B cell (primary cell): ENCODE results near the gene ANKRD52. TPM values are rescaled to one million over a fixed set of nuclear protein-coding genes. Genes with fewer than 3 reads are reported as not detected.

ENCODE experiments used
- ATAC-seq: fragments of 200-7000 bp; cut with Tn5 transposase; one replicate; pipeline ENCODE4 v1.10.0; 2021; ENCODE audit warnings: low read depth, mild to moderate bottlenecking, moderate number of reproducible peaks, moderate library complexity
- CTCF ChIA-PET: fragments of 350-600 bp; sonication (Branson Sonifier 250); formaldehyde crosslinking; loops from one replicate; lab custom pipeline; 2021; ENCODE audit warnings: antibody characterized with exemption, inconsistent platforms; lab: Charles Lee
- POLR2A ChIA-PET: fragments of 350-600 bp; sonication (Branson Sonifier 250); formaldehyde crosslinking; loops from one replicate; lab custom pipeline; 2021; ENCODE audit warnings: antibody characterized with exemption; lab: Charles Lee
- DNase-seq: peaks from one replicate; pipeline ENCODE4 v3.0.0; 2013
- H2AFZ ChIP-seq: 2 replicates; pipeline ENCODE4 v1.6.1; 2012; ENCODE audit warnings: mild to moderate bottlenecking, low read depth, low read length; ENCODE audit not compliant: insufficient read depth, poor library complexity, severe bottlenecking
- H3K27ac ChIP-seq, 2 donors: 1 replicate in 1 of 2; 2 replicates in 1 of 2; pipeline ENCODE4 v1.5.1; 2012 to 2013; ENCODE audit warnings: low read length in 2 of 2, mild to moderate bottlenecking in 2 of 2, moderate library complexity in 1 of 2
- H3K27me3 ChIP-seq, 4 experiments: fragments of 200-600 bp in 1 of 4; sonication (generic) in 1 of 4; replicated peaks in 1 of 4; 1 replicate in 2 of 4; 2 replicates in 2 of 4; pipeline versions ENCODE4 v1.6.1 to v1.7.0; 2013 to 2016; ENCODE audit warnings: low read length in 3 of 4, mild to moderate bottlenecking in 2 of 4, mixed read lengths in 1 of 4, moderate library complexity in 1 of 4; ENCODE audit not compliant: insufficient read depth in 4 of 4, control insufficient read depth in 3 of 4; ENCODE audit errors: control extremely low read depth in 1 of 4
- H3K36me3 ChIP-seq, 2 experiments: replicated peaks in 1 of 2; 1 replicate in 1 of 2; 2 replicates in 1 of 2; pipeline versions ENCODE4 v1.6.1 to v1.7.1; 2013; ENCODE audit warnings: low read length in 1 of 2; ENCODE audit not compliant: insufficient read depth in 2 of 2, control insufficient read depth in 1 of 2; ENCODE audit errors: control extremely low read depth in 1 of 2, extremely low read depth in 1 of 2
- H3K4me1 ChIP-seq, 2 donors: fragments of 200-600 bp in 1 of 2; sonication (generic) in 1 of 2; 1 replicate in 1 of 2; 2 replicates in 1 of 2; pipeline versions ENCODE4 v1.5.1 to v1.6.1; 2013 to 2017; ENCODE audit warnings: low read length in 2 of 2; ENCODE audit not compliant: control insufficient read depth in 2 of 2, insufficient read depth in 2 of 2
- H3K4me2 ChIP-seq: replicated peaks from 2 replicates; pipeline ENCODE3; 2012; ENCODE audit warnings: mild to moderate bottlenecking, low read depth, low read length; ENCODE audit not compliant: poor library complexity, severe bottlenecking
- H3K4me3 ChIP-seq, 5 experiments: fragments of 200-600 bp in 1 of 5; sonication (generic) in 1 of 5; 1 replicate in 3 of 5; 2 replicates in 2 of 5; pipeline versions ENCODE4 v1.5.1 to v1.7.0; 2011 to 2016; ENCODE audit warnings: low read length in 4 of 5, mild to moderate bottlenecking in 4 of 5, low read depth in 2 of 5, control low read depth in 1 of 5, moderate library complexity in 1 of 5; ENCODE audit not compliant: insufficient read depth in 1 of 5; ENCODE audit errors: control extremely low read depth in 1 of 5, extremely low read depth in 1 of 5
- H3K79me2 ChIP-seq: fragments of 200-600 bp; sonication (generic); one replicate; pipeline ENCODE4 v1.6.0; 2016; ENCODE audit warnings: low read length; ENCODE audit not compliant: control insufficient read depth, insufficient read depth
- H3K9ac ChIP-seq: fragments of 200-600 bp; sonication (generic); 2 replicates; pipeline ENCODE4 v1.6.1; 2017; ENCODE audit warnings: mild to moderate bottlenecking, low read length, moderate library complexity
- H3K9me3 ChIP-seq, 3 donors: one replicate each; pipeline versions ENCODE4 v1.6.1 to v1.7.1; 2013; ENCODE audit warnings: low read length in 2 of 3; ENCODE audit not compliant: control insufficient read depth in 2 of 3, insufficient read depth in 1 of 3; ENCODE audit errors: control extremely low read depth in 1 of 3
- H4K20me1 ChIP-seq: 2 replicates; pipeline ENCODE4 v1.6.0; 2012; ENCODE audit warnings: mild to moderate bottlenecking, low read length; ENCODE audit not compliant: insufficient read depth, control insufficient read depth, poor library complexity, severe bottlenecking
- H3K27ac Mint-ChIP-seq: one replicate; pipeline ENCODE4 v1.8.0; 2021; ENCODE audit warnings: mixed read lengths
- H3K27me3 Mint-ChIP-seq: one replicate; pipeline ENCODE4 v1.8.0; 2021; ENCODE audit warnings: mixed read lengths
- H3K4me1 Mint-ChIP-seq: one replicate; pipeline ENCODE4 v1.8.0; 2021; ENCODE audit warnings: mixed read lengths
- H3K4me3 Mint-ChIP-seq: one replicate; pipeline ENCODE4 v1.8.0; 2021; ENCODE audit warnings: mixed read lengths
- H3K9me3 Mint-ChIP-seq: one replicate; pipeline ENCODE4 v1.8.0; 2022; ENCODE audit warnings: mixed read lengths; ENCODE audit not compliant: insufficient read depth
- CTCF ChIP-seq: fragments of 200-600 bp; IDR thresholded peaks from one replicate; pipeline ENCODE4 v1.8.0; 2022; ENCODE audit warnings: antibody characterized with exemption, mild to moderate bottlenecking
- EZH2 ChIP-seq: IDR thresholded peaks from 2 replicates; pipeline ENCODE4 v1.6.1; 2012; ENCODE audit warnings: borderline replicate concordance, low read depth, mild to moderate bottlenecking, moderate library complexity, low read length; ENCODE audit not compliant: insufficient read depth, poor library complexity, severe bottlenecking
- WGBS: methylation state at CpG from one replicate; pipeline ENCODE4 v1.1.5; 2013; ENCODE audit warnings: missing lambda C conversion rate; ENCODE audit not compliant: insufficient coverage; 5-methylcytosine and 5-hydroxymethylcytosine counted together
- intact Hi-C: fragments of 100-400 bp; cut with micrococcal nuclease; formaldehyde crosslinking; loops from one replicate; pipeline ENCODE4 v1.10.0; 2022
- polyA plus RNA-seq: library from polyadenylated mRNA; depleted of rRNA; stranded (reverse); fragments of >200 nt; gene quantifications from 2 replicates; pipeline ENCODE4 v1.2.3, GENCODE V29; 2012
- total RNA-seq, 2 donors: library from RNA; stranded (reverse); fragments of 120-200 nt in 1 of 2; gene quantifications; 1 replicate in 1 of 2; 2 replicates in 1 of 2; pipeline versions ENCODE4 v1.2.3 to v1.2.4, GENCODE V29; 2013 to 2022

Gene ANKRD52
- total and polyA plus RNA-seq, 2 donors (not counting 1 experiment from before 2014, with no cell fraction given), result 17.9 to 46.5 TPM

GRCh38 chr12:56202366-56202765 is 55.8 kb downstream of the ANKRD52 start:
- WGBS, result no CpG with 5 or more reads among the region's 1 CpG
- Histone ChIP-seq H3K4me2 (no peak overlapping the region), H3K4me3 (no peak overlapping the region), H3K9ac (no peak overlapping the region), H3K79me2 (no peaks in the 10 kb centered on the region), H3K36me3 (peaks cover 3 to 29% of the 10 kb centered on the region in 2 experiments), H3K4me1 (peaks cover 2 to 3% of the 10 kb centered on the region in 2 donors), H3K27ac (peak overlapping the region in 1 of 2 donors; percentile 56), H3K9me3 (no peaks in the 10 kb centered on the region), H4K20me1 (no peaks in the 10 kb centered on the region), H2AFZ (no peak overlapping the region), H3K27me3 (no peaks in the 10 kb centered on the region)
- ATAC-seq, result no peak
- peak overlapping the region; percentile 28 for H3K27ac Mint-ChIP-seq
- H3K4me3 Mint-ChIP-seq, result no peak overlapping the region
- intact Hi-C loops, result no loop called here
- no peak for TF ChIP-seq EZH2
- no peak for TF ChIP-seq CTCF
- no peaks in the 10 kb centered on the region for H3K9me3 Mint-ChIP-seq
- ChIA-PET POLR2A (interaction anchor here (0.5 to 0.8 kb wide), 2 partner anchors 20 to 508 kb away, joined by 4 read pairs; partner anchors contain the start of gene RNF41), CTCF (interaction anchor here (0.9 to 2.6 kb wide), 8 partner anchors 8 to 99 kb away, joined by 3 to 13 read pairs (median 6); partner anchors contain the start of genes ANKRD52, RNF41 and SMARCC2)
- no peak for DNase-seq
- H3K4me1 Mint-ChIP-seq, result peaks cover 25% of the 10 kb centered on the region
- no peaks in the 10 kb centered on the region for H3K27me3 Mint-ChIP-seq

GRCh38 chr12:56198836-56199235 is 59.3 kb downstream of the ANKRD52 start:
- Histone ChIP-seq H3K9ac (no peak overlapping the region), H3K4me2 (no peak overlapping the region), H3K9me3 (no peaks in the 10 kb centered on the region), H3K79me2 (no peaks in the 10 kb centered on the region), H3K36me3 (peaks cover 0 to 1% of the 10 kb centered on the region in 2 experiments), H4K20me1 (no peaks in the 10 kb centered on the region), H3K27me3 (no peaks in the 10 kb centered on the region), H2AFZ (no peak overlapping the region), H3K4me3 (no peak overlapping the region), H3K27ac (no peak overlapping the region), H3K4me1 (no peaks in the 10 kb centered on the region)
- whole genome bisulfite sequencing, result 100% methylated on average over 1 of the region's 1 CpG
- CTCF ChIA-PET, result interaction anchor here (0.8 to 0.9 kb wide), 2 partner anchors 9 to 68 kb away, joined by 3 read pairs; partner anchors contain the start of gene COQ10A
- no peak for ATAC-seq
- Mint-ChIP-seq H3K27ac (peak overlapping the region; percentile 22), H3K4me1 (peaks cover 7% of the 10 kb centered on the region), H3K9me3 (no peaks in the 10 kb centered on the region), H3K4me3 (no peak overlapping the region), H3K27me3 (no peaks in the 10 kb centered on the region)
- TF ChIP-seq CTCF (no peak), EZH2 (no peak)
- no peak for DNase-seq
- POLR2A ChIA-PET, result interaction anchor here (0.6 kb wide), 1 partner anchor 89 kb away, joined by 6 read pairs; no protein-coding TSS in a partner anchor
- intact Hi-C loops, result no loop called here
